ENCODE data around the gene ASB6. TPM values are rescaled to one million over a fixed set of nuclear protein-coding genes. Genes with fewer than 3 reads are reported as not detected.

The ASB6 gene
- total RNA-seq, 1 donor from 2014 or later = 17.4 TPM

GRCh38 chr9:129591916-129592315 lies 50.0 kb downstream of the ASB6 start:
- no peak for DNase-seq (ENCODE audit: low spot score)
- H3K4me1 Mint-ChIP-seq (ENCODE audit: low read depth) = peaks cover 15% of the 10 kb centered on the region
- no peaks in the 10 kb centered on the region for H3K36me3 Mint-ChIP-seq (ENCODE audit: low read depth)
- no peaks in the 10 kb centered on the region for H3K9me3 Mint-ChIP-seq (ENCODE audit: low read depth)
- no peak overlapping the region for H3K4me3 Mint-ChIP-seq (ENCODE audit: unreplicated experiment)
- H3K27me3 Mint-ChIP-seq (ENCODE audit: low read depth) = no peaks in the 10 kb centered on the region
- no peak for TF ChIP-seq CTCF (IDR thresholded peaks at IDR 0.05)
- H3K27ac Mint-ChIP-seq (ENCODE audit: unreplicated experiment) = no peak overlapping the region

GRCh38 chr9:129590466-129590865 lies 51.5 kb downstream of the ASB6 start:
- Mint-ChIP-seq H3K27me3 (ENCODE audit: low read depth) (no peaks in the 10 kb centered on the region), H3K36me3 (ENCODE audit: low read depth) (no peaks in the 10 kb centered on the region), H3K4me1 (ENCODE audit: low read depth) (peaks cover 6% of the 10 kb centered on the region), H3K9me3 (ENCODE audit: low read depth) (no peaks in the 10 kb centered on the region), H3K4me3 (ENCODE audit: unreplicated experiment) (no peak overlapping the region), H3K27ac (ENCODE audit: unreplicated experiment) (no peak overlapping the region)
- no peak for TF ChIP-seq CTCF (IDR thresholded peaks at IDR 0.05)
- DNase-seq (ENCODE audit: low spot score) = no peak

- peaks cover 8% of the 10 kb centered on the region for H3K4me1 Mint-ChIP-seq (ENCODE audit: low read depth)
- no peak for TF ChIP-seq CTCF (IDR thresholded peaks at IDR 0.05)
Measured at GRCh38 chr9:129587487-129588262, 54.3 kb downstream of the ASB6 start.

GRCh38 chr9:129586685-129587084 lies 55.3 kb downstream of the ASB6 start:
- H3K27me3 Mint-ChIP-seq (ENCODE audit: low read depth) = no peaks in the 10 kb centered on the region
- DNase-seq (ENCODE audit: low spot score) = no peak
- no peaks in the 10 kb centered on the region for H3K36me3 Mint-ChIP-seq (ENCODE audit: low read depth)
- TF ChIP-seq CTCF (IDR thresholded peaks at IDR 0.05) = no peak
- no peak overlapping the region for H3K4me3 Mint-ChIP-seq (ENCODE audit: unreplicated experiment)
- no peak overlapping the region for H3K27ac Mint-ChIP-seq (ENCODE audit: unreplicated experiment)
- peaks cover 8% of the 10 kb centered on the region for H3K4me1 Mint-ChIP-seq (ENCODE audit: low read depth)
- H3K9me3 Mint-ChIP-seq (ENCODE audit: low read depth) = no peaks in the 10 kb centered on the region

More at GRCh38 chr9:129587487-129588262, 54.3 kb downstream of the ASB6 start:
- H3K36me3 Mint-ChIP-seq (ENCODE audit: low read depth) = no peaks in the 10 kb centered on the region
- H3K27me3 Mint-ChIP-seq (ENCODE audit: low read depth) = no peaks in the 10 kb centered on the region
- DNase-seq (ENCODE audit: low spot score) = no peak
- H3K9me3 Mint-ChIP-seq (ENCODE audit: low read depth) = no peaks in the 10 kb centered on the region
- no peak overlapping the region for H3K27ac Mint-ChIP-seq (ENCODE audit: unreplicated experiment)
- H3K4me3 Mint-ChIP-seq (ENCODE audit: unreplicated experiment) = no peak overlapping the region

GRCh38 chr9:129586245-129586644 lies 55.7 kb downstream of the ASB6 start:
- Mint-ChIP-seq H3K4me1 (ENCODE audit: low read depth) (peaks cover 8% of the 10 kb centered on the region), H3K36me3 (ENCODE audit: low read depth) (no peaks in the 10 kb centered on the region), H3K27ac (ENCODE audit: unreplicated experiment) (no peak overlapping the region), H3K27me3 (ENCODE audit: low read depth) (no peaks in the 10 kb centered on the region), H3K9me3 (ENCODE audit: low read depth) (no peaks in the 10 kb centered on the region), H3K4me3 (ENCODE audit: unreplicated experiment) (no peak overlapping the region)
- no peak for TF ChIP-seq CTCF (IDR thresholded peaks at IDR 0.05)
- DNase-seq (ENCODE audit: low spot score) = no peak
